Measurements from ENCODE around the gene ANKRD29.

Gene ANKRD29

GRCh38 chr18:23573626-23574431 lies 88.9 kb downstream of the ANKRD29 start:
- H3K4me3 ChIP-seq (ENCODE audit: low read depth, low read length): no peak overlapping the region
- H3K27me3 ChIP-seq (replicated peaks): no peaks in the 10 kb centered on the region
- peaks cover 27% of the 10 kb centered on the region for H3K36me3 ChIP-seq (replicated peaks)
- in situ Hi-C loops (cut with HindIII; ENCODE audit: low pct_ligation_motif_present, low sequenced_read_pairs): no loop called here
- peak overlapping the region; percentile 20 for H3K27ac ChIP-seq
- no peak for TF ChIP-seq CTCF (IDR thresholded peaks at IDR 0.05; ENCODE audit: low read depth, low read length, missing control alignments)
- peak; percentile 55 for DNase-seq

- no peak for DNase-seq
- in situ Hi-C loops (cut with HindIII; ENCODE audit: low pct_ligation_motif_present, low sequenced_read_pairs): no loop called here
- H3K4me3 ChIP-seq (ENCODE audit: low read depth, low read length): no peak overlapping the region
- TF ChIP-seq CTCF (IDR thresholded peaks at IDR 0.05; ENCODE audit: low read depth, low read length, missing control alignments): no peak
- no peak overlapping the region for H3K27ac ChIP-seq
- H3K36me3 ChIP-seq (replicated peaks): peaks cover 34% of the 10 kb centered on the region
- H3K27me3 ChIP-seq (replicated peaks): no peaks in the 10 kb centered on the region
Measured at GRCh38 chr18:23573020-23573419, 89.7 kb downstream of the ANKRD29 start.

GRCh38 chr18:23572570-23572969 lies 90.1 kb downstream of the ANKRD29 start:
- Histone ChIP-seq H3K27ac (no peak overlapping the region), H3K36me3 (replicated peaks) (peaks cover 36% of the 10 kb centered on the region), H3K4me3 (ENCODE audit: low read depth, low read length) (no peak overlapping the region), H3K27me3 (replicated peaks) (no peaks in the 10 kb centered on the region)
- no peak for DNase-seq
- TF ChIP-seq CTCF (IDR thresholded peaks at IDR 0.05; ENCODE audit: low read depth, low read length, missing control alignments): no peak
- in situ Hi-C loops (cut with HindIII; ENCODE audit: low pct_ligation_motif_present, low sequenced_read_pairs): no loop called here

GRCh38 chr18:23572012-23572411 lies 90.7 kb downstream of the ANKRD29 start:
- peaks cover 40% of the 10 kb centered on the region for H3K36me3 ChIP-seq (replicated peaks)
- H3K27me3 ChIP-seq (replicated peaks): no peaks in the 10 kb centered on the region
- H3K4me3 ChIP-seq (ENCODE audit: low read depth, low read length): no peak overlapping the region
- TF ChIP-seq CTCF (IDR thresholded peaks at IDR 0.05; ENCODE audit: low read depth, low read length, missing control alignments): no peak
- DNase-seq: no peak
- no peak overlapping the region for H3K27ac ChIP-seq
- in situ Hi-C loops (cut with HindIII; ENCODE audit: low pct_ligation_motif_present, low sequenced_read_pairs): no loop called here

GRCh38 chr18:23570912-23571504 lies 91.7 kb downstream of the ANKRD29 start:
- no peak for TF ChIP-seq CTCF (IDR thresholded peaks at IDR 0.05; ENCODE audit: low read depth, low read length, missing control alignments)
- H3K36me3 ChIP-seq (replicated peaks): peaks cover 38% of the 10 kb centered on the region
- no peak overlapping the region for H3K27ac ChIP-seq
- H3K4me3 ChIP-seq (ENCODE audit: low read depth, low read length): no peak overlapping the region
- no peak for DNase-seq
- H3K27me3 ChIP-seq (replicated peaks): no peaks in the 10 kb centered on the region
- in situ Hi-C loops (cut with HindIII; ENCODE audit: low pct_ligation_motif_present, low sequenced_read_pairs): no loop called here
